ENCODE measurements around the gene LINGO3.

Gene LINGO3

GRCh38 chr19:2344381-2344870 is 36.5 kb upstream of the LINGO3 start:
- no peak for TF ChIP-seq CTCF (IDR thresholded peaks at IDR 0.05; ENCODE audit: low read depth, low read length, missing control alignments)
- no peak for DNase-seq (ENCODE audit: extremely low read depth, low read depth)

GRCh38 chr19:2343289-2343982 is 35.5 kb upstream of the LINGO3 start:
- no peak for TF ChIP-seq CTCF (IDR thresholded peaks at IDR 0.05; ENCODE audit: low read depth, low read length, missing control alignments)
- no peak for DNase-seq (ENCODE audit: extremely low read depth, low read depth)
- H3K4me3 ChIP-seq (replicated peaks; ENCODE audit: low read depth, low read length) = no peak overlapping the region

More at GRCh38 chr19:2344381-2344870, 36.5 kb upstream of the LINGO3 start:
- no peak overlapping the region for H3K4me3 ChIP-seq (replicated peaks; ENCODE audit: low read depth, low read length)

- no peak for DNase-seq (ENCODE audit: extremely low read depth, low read depth)
- no peak for TF ChIP-seq CTCF (IDR thresholded peaks at IDR 0.05; ENCODE audit: low read depth, low read length, missing control alignments)
- no peak overlapping the region for H3K4me3 ChIP-seq (replicated peaks; ENCODE audit: low read depth, low read length)
Measured at GRCh38 chr19:2342656-2343288, 34.8 kb upstream of the LINGO3 start.

GRCh38 chr19:2341982-2342381 is 34.0 kb upstream of the LINGO3 start:
- no peak for TF ChIP-seq CTCF (IDR thresholded peaks at IDR 0.05; ENCODE audit: low read depth, low read length, missing control alignments)
- no peak overlapping the region for H3K4me3 ChIP-seq (replicated peaks; ENCODE audit: low read depth, low read length)
- no peak for DNase-seq (ENCODE audit: extremely low read depth, low read depth)

- no peak for DNase-seq (ENCODE audit: extremely low read depth, low read depth)
- no peak for TF ChIP-seq CTCF (IDR thresholded peaks at IDR 0.05; ENCODE audit: low read depth, low read length, missing control alignments)
- H3K4me3 ChIP-seq (replicated peaks; ENCODE audit: low read depth, low read length) = no peak overlapping the region
Measured at GRCh38 chr19:2341244-2341751, 33.3 kb upstream of the LINGO3 start.

GRCh38 chr19:2340496-2341243 is 32.7 kb upstream of the LINGO3 start:
- DNase-seq (ENCODE audit: extremely low read depth, low read depth) = no peak
- H3K4me3 ChIP-seq (replicated peaks; ENCODE audit: low read depth, low read length) = no peak overlapping the region
- no peak for TF ChIP-seq CTCF (IDR thresholded peaks at IDR 0.05; ENCODE audit: low read depth, low read length, missing control alignments)
